K562 (cell line): ENCODE results near the gene IGF2R. TPM values are rescaled to one million over a fixed set of nuclear protein-coding genes. Genes with fewer than 3 reads are reported as not detected.

Experiments
- ARNT ChIP-seq, 2 experiments: fragments of 450-650 bp; IDR thresholded peaks; 2 replicates each; pipeline ENCODE4 v1.6.1; 2016; ENCODE audit warnings: mild to moderate bottlenecking in 1 of 2
- CTCFL ChIP-seq: IDR thresholded peaks from 2 replicates; pipeline ENCODE4 v1.6.1; 2011; ENCODE audit warnings: borderline replicate concordance, low read depth, mild to moderate bottlenecking, moderate library complexity, low read length; ENCODE audit not compliant: insufficient read depth, poor library complexity, severe bottlenecking
- DIDO1 ChIP-seq: fragments of 450-650 bp; IDR thresholded peaks from 2 replicates; pipeline ENCODE4 v1.6.1; 2016; ENCODE audit warnings: low read depth, missing biosample characterization, missing genetic modification characterization
- EGR1 ChIP-seq: fragments of 450-650 bp; conservative IDR thresholded peaks from 2 replicates; pipeline ENCODE4 v1.6.1; 2017; ENCODE audit warnings: mild to moderate bottlenecking
- HNRNPLL ChIP-seq: fragments of 200-400 bp; formaldehyde crosslinking; IDR thresholded peaks from 2 replicates; pipeline ENCODE4 v1.6.1; 2017; ENCODE audit warnings: low read length, low read depth, mild to moderate bottlenecking; ENCODE audit not compliant: poor library complexity, severe bottlenecking
- MNT ChIP-seq, 2 experiments: fragments of 450-650 bp; conservative IDR thresholded peaks; 2 replicates each; pipeline ENCODE4 v1.6.1; 2017; ENCODE audit warnings: mild to moderate bottlenecking in 2 of 2, moderate library complexity in 2 of 2
- NCOA6 ChIP-seq: fragments of 450-650 bp; IDR thresholded peaks from 2 replicates; pipeline ENCODE4 v1.6.1; 2017; ENCODE audit warnings: mild to moderate bottlenecking
- POU5F1 ChIP-seq: fragments of 150-350 bp; IDR thresholded peaks from 2 replicates; pipeline ENCODE4 v1.6.1; 2014; ENCODE audit warnings: borderline replicate concordance, low read length, low read depth, mild to moderate bottlenecking; ENCODE audit not compliant: partially characterized antibody
- RBFOX2 ChIP-seq: fragments of 200-400 bp; formaldehyde crosslinking; IDR thresholded peaks from 2 replicates; pipeline ENCODE4 v1.6.1; 2017; ENCODE audit warnings: low read depth, mild to moderate bottlenecking, low read length, moderate library complexity
- RBM15 ChIP-seq: fragments of 200-400 bp; formaldehyde crosslinking; IDR thresholded peaks from 2 replicates; pipeline ENCODE4 v1.6.1; 2018; ENCODE audit warnings: mild to moderate bottlenecking, low read length, moderate library complexity; ENCODE audit not compliant: insufficient read depth
- TFE3 ChIP-seq: fragments of 450-650 bp; formaldehyde crosslinking; IDR thresholded peaks from 2 replicates; pipeline ENCODE4 v1.4.0; 2020; ENCODE audit warnings: mild to moderate bottlenecking, mixed read lengths
- ZBTB5 ChIP-seq: fragments of 450-650 bp; IDR thresholded peaks from 2 replicates; pipeline ENCODE4 v1.6.1; 2017; ENCODE audit warnings: antibody characterized with exemption
- ZBTB7A ChIP-seq: IDR thresholded peaks from 2 replicates; pipeline ENCODE4 v1.6.1; 2011; ENCODE audit warnings: low read depth, mild to moderate bottlenecking, low read length, moderate library complexity, borderline replicate concordance; ENCODE audit not compliant: control insufficient read depth
- ZNF592 ChIP-seq: fragments of 450-650 bp; IDR thresholded peaks from 2 replicates; pipeline ENCODE4 v1.6.1; 2017; ENCODE audit warnings: antibody characterized with exemption, mild to moderate bottlenecking
- polyA plus RNA-seq, 8 experiments: library from polyadenylated mRNA; depleted of rRNA in 4 of 8; stranded (reverse) in 5 of 8; unstranded in 3 of 8; fragments of >200 nt; fragmentation: Nextera tagmentation in 2 of 8; fragmentation: Illumina TruSeq in 1 of 8; extraction: Ambion mirVana in 2 of 8; extraction: Trizol in 1 of 8; gene quantifications; 2 replicates each; pipeline versions ENCODE4 v1.2.1 to v1.2.3, GENCODE V29; 2011 to 2014; ENCODE audit warnings: inconsistent platforms in 1 of 8, missing spikeins in 1 of 8
- total RNA-seq, 7 experiments: library from RNA; depleted of rRNA in 6 of 7; stranded (reverse); fragments of >200 nt in 6 of 7; fragmentation: Illumina TruSeq in 2 of 7; extraction: Trizol in 2 of 7; gene quantifications; 2 replicates each; pipeline versions ENCODE4 v1.2.1 to v1.2.3, GENCODE V29; 2011 to 2021; ENCODE audit warnings: low replicate concordance in 1 of 7

The IGF2R gene
- total and polyA plus RNA-seq, 9 of the 15 experiments (the other 6 are each of a cell fraction or from before 2014, with no cell fraction given) = 3.5 to 92.3 (median 34.5) TPM

GRCh38 chr6:159981403-159982245 lies 12.7 kb downstream of the IGF2R start (continued):
- TF ChIP-seq ZNF592 (peak; percentile 45; the same call in 1 of the 2 replicates), ARNT (IDR thresholded peaks at IDR 0.05) (no peak), ZBTB7A (no peak), HNRNPLL (no peak), CTCFL (no peak), NCOA6 (no peak), RBM15 (no peak), MNT (conservative IDR thresholded peaks at IDR 0.05) (peak; percentile 88 to 94), TFE3 (CRISPR knock-in tag) (peak; percentile 79), POU5F1 (no peak), EGR1 (no peak), DIDO1 (tag) (no peak), ZBTB5 (no peak), RBFOX2 (no peak)
